Gastrocnemius medialis (tissue), 4 donors: ENCODE measurements around the gene CSNK2A3.

Experiments
- POLR2A ChIP-seq, 2 donors: fragments of 450-650 bp; IDR thresholded peaks; one replicate each; pipeline ENCODE4 v1.6.1; 2017; ENCODE audit warnings: antibody characterized with exemption in 2 of 2, mild to moderate bottlenecking in 2 of 2, moderate library complexity in 2 of 2
- TF ChIP-seq, protein P1 (sequence below), 5 experiments: fragments of 450-650 bp in 3 of 5; fragments of 200-600 bp in 2 of 5; sonication (generic) in 2 of 5; IDR thresholded peaks in 4 of 5; conservative IDR thresholded peaks in 1 of 5; 1 replicate in 4 of 5; 2 replicates in 1 of 5; pipeline ENCODE4 v1.5.1; 2016 to 2019; ENCODE audit warnings: antibody characterized with exemption in 5 of 5, mild to moderate bottlenecking in 3 of 5, moderate library complexity in 3 of 5

DNA sequence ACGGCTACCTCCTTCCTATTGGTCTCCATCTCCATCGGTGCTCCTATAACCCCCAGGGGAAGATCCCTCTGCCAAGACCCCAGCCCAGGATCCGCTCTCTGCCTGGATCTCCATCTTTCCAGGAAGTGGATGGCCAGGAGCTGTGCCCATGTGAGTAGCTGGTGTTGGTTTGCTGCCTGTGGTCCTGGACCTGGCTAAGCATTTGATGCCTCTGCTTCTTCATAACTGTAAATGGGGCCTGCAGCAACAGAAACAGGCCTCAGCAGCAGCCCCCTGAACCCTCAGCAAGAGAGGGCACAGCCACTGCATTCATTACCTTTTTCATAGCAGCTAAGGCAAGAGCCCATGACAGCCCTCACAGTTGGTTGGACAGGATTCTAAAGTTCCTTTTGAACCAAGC lies 26.6 kb upstream of the CSNK2A3 start:
- TF ChIP-seq, protein P1, sequence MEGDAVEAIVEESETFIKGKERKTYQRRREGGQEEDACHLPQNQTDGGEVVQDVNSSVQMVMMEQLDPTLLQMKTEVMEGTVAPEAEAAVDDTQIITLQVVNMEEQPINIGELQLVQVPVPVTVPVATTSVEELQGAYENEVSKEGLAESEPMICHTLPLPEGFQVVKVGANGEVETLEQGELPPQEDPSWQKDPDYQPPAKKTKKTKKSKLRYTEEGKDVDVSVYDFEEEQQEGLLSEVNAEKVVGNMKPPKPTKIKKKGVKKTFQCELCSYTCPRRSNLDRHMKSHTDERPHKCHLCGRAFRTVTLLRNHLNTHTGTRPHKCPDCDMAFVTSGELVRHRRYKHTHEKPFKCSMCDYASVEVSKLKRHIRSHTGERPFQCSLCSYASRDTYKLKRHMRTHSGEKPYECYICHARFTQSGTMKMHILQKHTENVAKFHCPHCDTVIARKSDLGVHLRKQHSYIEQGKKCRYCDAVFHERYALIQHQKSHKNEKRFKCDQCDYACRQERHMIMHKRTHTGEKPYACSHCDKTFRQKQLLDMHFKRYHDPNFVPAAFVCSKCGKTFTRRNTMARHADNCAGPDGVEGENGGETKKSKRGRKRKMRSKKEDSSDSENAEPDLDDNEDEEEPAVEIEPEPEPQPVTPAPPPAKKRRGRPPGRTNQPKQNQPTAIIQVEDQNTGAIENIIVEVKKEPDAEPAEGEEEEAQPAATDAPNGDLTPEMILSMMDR (IDR thresholded peaks at IDR 0.05 in 4 of 5, conservative IDR thresholded peaks at IDR 0.05 in 1 of 5): no peak
- TF ChIP-seq POLR2A (IDR thresholded peaks at IDR 0.05): no peak
